GM18858 (cell line): ENCODE data around the gene VPS35L.
"Not testable (repeated sequence)": the region's sequence is repeated elsewhere in the genome, so short reads cannot be mapped to it uniquely, and the experiment has no call there.

Experiments
- ATAC-seq: cut with Tn5 transposase; IDR thresholded peaks from one replicate; pipeline ENCODE4 v1.9.1; 2021; ENCODE audit not compliant: unreplicated experiment

Gene VPS35L

DNA sequence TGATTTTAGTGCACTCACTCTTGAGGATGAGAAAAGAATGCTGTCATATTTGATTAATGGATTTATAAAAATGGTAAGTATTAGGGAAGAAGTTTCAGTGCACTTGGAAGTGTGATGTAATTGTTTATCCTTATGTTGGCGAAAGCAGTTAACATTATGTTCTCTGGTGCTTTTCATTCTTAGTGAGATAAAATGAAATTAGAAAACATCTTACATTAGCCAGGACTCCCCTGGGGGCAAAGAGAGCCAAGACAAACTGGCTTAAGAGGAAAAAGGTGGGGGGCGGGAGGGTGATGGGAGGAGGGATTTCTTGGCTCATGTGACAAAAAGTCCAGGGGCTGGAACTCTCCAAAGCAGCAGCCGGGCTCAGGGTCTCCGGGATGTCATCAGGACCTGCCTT, 89.4 kb downstream of the VPS35L start:
- no peak for ATAC-seq

DNA sequence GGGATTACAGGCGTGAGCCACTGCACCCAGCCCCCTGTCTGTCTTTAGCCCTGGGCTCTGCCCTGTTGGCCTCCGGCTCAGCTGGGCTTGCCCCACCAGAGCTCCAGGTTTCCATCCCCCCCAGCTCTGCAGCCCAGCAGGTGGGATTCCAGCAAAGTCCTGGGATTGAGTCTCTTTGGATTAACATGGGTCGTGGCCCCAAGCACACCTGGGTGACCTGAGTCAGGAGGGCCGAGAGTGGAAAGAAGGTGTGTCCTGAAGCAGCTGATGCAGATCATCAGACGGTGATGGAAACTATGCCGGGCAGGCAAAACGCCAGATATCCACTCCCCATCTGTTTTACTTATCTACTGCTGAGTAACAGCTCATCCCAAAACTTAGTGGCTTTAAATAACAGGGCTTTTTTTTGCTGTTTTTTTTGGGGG, 90.1 kb downstream of the VPS35L start:
- no peak for ATAC-seq

DNA sequence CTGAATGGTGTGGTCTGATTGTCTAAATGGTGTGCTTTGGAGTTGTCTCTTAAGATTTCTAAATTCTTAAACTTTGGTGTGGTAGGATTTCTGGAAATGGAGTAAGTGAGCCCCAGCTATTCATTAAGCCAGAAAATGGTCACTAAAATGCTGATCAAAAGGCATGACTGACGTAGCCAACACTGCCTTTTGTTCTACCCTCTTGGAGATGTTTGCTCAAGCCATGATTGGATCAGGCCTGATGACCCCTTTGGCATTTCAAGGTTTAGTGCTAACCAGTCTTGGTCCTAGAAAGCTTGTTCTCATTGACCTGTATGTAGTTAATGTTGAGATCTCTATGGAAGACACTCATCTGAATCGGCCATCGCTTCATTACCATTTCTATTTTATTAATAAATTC, 94.5 kb downstream of the VPS35L start:
- ATAC-seq: no peak

DNA sequence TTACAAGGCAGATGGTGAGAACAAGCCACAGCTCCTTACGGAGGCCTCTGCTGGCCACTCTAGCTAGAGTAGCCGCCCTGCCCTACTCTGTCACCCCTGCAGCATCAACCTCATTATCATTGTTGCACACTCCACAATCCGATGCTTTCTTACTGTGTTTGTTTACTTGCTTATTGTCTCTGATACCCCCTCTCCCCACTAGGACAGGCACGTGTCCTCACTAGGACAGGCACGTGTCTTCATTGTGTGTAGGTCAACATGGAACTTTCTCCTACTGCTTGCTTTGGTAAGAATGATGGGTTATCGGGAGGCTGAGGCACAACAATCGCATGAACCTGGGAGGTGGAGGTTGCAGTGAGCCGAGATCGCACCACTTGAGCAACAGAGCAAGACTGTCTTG, 98.6 kb downstream of the VPS35L start:
- ATAC-seq: no peak

DNA sequence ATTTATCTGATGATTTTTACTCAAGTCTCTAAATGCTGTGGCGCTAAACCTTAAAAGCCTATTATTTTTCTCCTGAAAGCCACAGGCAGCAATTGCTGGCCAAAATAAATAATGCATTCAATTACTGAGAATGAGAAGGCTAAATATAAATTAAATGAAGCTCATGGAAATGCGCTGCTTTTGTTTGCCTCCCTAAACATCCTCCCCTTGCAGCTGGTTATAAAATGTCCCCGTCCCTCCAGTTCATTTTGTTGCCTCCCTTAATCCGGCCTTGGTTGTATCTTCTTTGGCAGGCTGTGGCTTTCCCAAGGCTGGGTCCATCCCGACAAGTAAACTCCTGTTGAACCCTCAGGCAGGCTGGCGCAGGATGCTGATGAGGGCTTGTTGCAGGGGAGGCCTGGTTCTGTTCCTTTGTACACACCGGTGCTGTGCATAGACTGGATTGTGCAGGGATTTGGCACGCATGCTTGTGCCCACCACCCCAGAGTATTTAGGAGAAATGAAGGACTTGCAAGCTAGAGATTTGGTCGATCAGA, 99.8 kb downstream of the VPS35L start:
- no peak for ATAC-seq

DNA sequence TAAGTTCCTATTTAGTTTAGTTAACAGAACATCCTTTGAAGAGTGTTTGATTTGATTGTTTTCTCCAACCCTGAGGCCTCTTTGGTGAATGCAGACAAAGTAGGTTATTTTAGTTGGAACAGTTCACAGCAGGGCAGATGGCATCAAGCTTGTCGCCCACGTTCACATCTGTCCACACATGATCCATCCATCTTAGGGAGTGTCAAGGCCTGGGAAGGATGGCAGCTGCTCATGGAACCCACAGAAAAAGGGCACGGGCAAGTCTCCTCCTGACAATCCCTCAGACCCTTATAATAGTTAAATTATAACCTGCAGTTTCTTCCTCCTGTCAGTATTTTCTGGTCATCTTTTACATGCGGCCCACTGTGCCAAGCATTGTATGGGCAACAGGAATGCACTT, 102.3 kb downstream of the VPS35L start:
- no peak for ATAC-seq

DNA sequence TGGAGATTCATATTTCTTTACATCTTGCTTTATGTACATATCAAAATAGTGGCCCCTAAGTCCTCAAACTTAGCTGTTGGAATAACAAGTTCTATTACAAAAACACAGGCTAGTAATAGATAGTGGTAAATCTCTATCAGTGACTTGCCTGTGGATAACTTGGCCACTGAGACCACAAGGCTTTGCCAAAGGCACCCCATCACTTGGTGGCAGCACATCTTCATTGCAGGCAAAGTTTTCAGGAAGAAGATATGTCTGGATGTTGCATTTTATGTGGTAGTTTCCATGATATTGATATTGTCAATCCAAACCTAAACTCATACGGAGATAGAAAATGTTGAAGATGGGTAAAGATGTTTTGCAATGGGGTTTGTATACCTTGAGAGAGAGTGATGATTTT, 104.1 kb downstream of the VPS35L start:
- ATAC-seq: no peak

DNA sequence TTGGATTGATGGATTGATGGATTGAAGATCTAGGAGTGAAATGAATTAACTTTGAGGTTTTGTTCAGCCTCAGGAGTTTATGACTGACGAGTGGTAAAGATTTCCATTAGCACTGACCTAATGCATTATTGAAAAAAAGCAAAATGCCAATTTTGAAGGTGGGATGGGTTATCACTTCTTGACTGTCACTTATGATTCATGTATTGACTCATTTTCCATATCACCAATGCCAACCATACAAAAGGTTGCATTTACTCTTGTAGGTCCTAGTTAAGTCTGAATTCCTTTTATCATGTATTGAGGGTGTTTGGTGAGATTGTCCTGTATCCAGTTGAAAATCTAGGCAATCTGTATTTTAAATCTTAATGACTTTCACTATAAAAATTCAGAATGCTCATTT, 104.9 kb downstream of the VPS35L start:
- ATAC-seq: no peak

DNA sequence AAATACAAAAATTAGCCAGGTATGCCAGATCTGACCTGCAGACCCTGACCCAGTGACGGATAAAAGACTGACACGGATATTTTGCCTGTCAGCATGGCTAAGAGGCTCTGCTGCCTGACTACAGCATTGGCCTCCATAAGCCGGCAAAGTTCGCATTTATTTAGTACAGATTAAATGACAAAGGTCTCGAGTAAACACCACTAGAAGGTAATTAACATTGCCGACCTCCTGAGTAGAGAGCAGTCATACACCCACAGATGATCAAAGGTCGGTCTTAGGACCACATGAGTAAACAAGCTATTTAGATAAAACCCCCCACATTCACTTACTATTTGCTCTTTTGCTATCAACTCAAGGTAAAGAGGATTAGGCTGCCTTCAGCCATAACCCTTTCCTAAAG, 106.8 kb downstream of the VPS35L start:
- no peak for ATAC-seq

DNA sequence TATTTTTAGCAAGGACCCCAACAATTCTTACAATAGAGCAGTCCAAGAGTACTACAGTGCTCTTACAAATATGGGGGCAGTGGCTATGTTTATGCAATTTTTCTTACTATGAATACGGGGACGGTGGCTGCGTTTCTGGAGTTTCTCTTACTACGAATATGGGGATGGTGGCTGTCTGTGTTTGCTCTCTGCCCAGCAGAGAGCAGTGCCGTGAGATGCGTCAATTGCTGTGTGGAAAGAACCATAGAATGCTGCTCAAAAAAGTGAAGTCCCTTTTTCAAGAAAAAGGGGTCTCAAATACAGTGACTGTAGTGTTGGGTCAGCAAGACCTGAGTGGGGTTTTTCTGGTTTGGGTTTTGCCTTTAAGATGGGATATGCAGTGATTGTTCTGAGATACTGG, 108.7 kb downstream of the VPS35L start:
- no peak for ATAC-seq

DNA sequence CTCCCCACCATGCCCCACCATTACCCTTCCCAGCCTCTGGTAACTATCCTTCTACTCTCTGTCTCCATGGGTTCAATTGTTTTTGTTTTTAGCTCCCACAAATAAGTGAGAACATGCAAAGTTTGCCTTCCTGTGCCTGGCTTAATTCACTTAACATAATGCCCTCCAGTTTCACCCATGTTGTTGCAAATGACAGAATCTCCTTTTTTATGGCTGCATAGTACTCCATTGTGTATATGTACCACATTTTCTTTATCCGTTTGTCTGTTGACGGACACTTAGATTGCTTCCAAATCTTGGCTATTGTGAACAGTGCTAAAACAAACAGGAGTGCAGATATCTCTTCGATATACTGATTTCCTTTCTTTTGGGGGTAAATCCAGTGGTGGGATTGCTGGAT, 109.8 kb downstream of the VPS35L start:
- ATAC-seq: not testable (repeated sequence)

DNA sequence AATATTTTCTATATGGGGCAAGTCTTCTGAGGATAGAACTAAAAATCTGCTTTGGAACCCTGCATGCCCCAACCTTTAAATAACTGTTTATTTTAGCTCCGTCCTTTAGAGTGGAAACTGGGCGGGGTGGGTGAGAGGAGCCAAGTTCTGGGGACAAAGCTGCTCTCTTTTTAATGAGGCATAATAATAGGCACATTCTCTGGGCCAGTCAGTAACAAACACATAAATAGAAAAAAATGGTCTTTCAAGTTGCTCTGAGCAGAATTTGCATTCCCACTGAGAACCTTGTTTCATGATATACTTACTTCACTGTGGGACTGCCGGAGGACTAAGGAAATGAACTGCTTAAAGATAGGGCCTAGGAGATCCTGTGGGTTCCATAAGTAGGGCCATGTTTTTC, 111.0 kb downstream of the VPS35L start:
- no peak for ATAC-seq

DNA sequence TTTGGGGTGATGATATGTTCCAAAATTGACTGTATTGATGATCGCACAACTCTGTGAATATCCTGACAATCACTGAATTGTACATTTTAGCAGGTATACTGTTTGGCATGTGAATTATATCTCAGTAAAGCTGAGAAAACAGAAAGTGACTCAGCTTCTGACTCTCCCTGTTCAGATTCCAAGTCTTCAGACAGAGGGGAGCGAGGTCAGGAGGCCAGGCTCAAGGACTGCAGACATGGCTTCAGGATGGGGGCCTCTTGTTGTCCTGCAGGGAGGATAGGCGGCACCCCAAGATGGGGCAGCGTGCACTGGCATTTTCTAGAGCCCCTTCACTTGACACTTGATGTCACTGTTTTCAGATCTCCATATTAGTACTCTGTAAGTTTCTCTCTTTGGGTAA, 116.9 kb downstream of the VPS35L start:
- no peak for ATAC-seq

DNA sequence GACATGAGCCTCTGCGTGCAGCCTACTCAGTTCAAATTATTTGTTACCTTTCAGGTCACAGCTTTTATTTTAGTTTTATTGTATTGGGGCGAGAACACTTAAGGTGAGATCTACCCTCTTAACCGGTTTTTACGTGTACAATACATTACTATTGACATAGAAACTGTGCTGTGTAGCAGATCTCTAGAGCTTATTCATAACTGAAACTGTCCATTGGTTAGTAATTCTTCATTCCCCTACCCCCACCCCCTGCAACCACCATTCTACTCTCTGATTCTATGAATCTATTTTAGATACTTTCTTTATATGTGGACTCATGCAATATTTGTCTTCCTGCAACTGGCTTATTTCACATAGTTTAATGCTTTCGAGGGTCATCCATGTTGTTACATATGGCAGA, 119.0 kb downstream of the VPS35L start:
- no peak for ATAC-seq

DNA sequence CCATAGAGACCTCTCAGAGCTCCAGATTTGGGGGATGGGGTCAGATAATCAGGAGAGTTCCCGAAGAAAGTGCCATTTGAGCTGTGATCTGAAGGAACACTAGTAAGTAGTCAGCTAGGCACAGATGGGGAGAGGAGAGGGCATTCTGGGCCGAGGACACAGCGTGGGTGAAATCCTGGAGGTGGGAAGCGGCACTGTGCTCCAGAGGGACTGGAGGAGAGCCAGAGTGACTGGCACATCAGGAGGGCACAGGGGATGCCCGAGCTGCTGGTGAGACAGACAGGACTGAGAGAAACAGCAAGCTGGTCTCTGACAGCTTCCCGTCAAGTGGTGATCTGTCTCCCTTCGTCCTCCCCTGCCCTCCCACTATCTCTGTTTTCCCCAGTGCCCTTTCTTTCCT, 121.9 kb downstream of the VPS35L start:
- ATAC-seq: no peak

DNA sequence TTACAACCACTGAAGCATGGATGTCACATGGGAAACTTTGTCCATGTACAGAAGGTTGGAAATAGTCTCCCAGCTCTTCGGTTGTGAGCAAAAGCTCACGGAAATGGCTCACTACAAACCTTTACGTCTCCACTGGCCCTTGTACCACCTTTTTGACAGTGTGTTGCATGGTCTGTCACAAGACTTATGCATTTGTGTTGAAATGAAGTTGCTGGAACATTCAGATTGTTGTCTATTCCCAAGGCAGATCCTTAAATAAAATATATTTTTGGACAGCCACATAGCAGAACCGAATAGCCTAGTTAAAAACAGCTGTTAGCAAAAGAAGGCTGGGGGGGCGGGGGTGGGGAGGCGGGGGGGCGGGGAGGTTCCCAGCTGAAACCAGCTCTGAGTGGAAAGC, 123.3 kb downstream of the VPS35L start:
- ATAC-seq: no peak

DNA sequence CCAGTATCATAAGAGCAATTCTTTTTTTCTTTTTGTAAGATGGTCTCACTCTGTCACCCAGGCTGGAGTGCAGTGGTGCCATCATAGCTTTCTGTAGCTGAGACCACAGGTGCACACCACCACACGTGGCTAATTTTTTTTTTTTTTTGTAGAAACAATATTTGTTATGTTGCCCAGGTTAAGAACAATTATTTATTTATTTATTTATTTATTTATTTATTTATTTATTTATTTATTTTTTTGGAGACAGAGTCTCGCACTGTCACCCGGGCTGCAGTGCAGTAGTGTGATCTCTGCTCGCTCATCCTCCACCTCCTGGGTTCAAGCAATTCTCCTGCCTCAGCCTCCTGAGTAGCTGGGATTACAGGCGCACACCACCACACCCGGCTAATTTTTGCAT, 123.8 kb downstream of the VPS35L start:
- not testable (repeated sequence) for ATAC-seq

DNA sequence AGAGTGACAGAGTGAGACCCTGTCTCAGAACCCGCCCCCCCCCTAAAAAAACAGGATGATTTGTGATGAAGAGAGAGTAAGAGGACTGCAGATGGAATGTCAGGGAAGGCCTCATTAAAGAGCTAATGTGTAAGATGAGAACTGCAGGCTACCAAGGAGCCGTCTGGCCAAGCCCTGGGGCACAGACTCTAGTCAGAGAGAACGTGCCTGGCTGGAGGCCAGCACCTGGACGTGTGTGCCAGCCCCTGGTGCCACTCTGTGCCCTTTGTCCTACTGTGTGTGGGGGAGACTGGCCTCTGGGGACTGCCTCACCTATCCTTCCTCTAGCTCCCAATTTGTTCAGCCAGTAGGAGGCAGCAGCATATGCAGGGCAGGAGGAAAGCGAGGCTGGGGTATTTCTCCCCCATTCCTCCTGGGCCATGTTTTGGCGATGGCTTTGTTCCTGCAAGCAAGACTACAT, 125.4 kb downstream of the VPS35L start:
- no peak for ATAC-seq

DNA sequence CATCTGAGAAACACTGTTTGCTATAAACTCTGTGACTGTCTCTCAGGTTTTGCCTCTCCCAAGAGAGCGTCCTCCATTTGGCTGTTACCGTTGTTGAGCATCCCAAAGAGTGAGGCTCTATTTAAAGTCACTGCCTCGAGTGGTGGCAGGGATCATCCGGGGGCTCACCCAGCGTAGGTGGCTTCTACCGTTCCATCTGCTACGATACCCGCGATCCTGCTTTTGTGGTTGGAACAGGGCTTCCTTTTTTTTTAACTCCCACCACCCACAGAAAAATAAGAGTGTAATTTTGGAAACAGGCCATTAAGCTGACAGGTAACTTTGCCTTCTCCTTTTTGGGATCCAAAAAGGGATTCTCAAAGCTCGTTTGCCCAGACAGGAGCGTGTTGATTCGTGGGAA, 126.1 kb downstream of the VPS35L start:
- no peak for ATAC-seq

DNA sequence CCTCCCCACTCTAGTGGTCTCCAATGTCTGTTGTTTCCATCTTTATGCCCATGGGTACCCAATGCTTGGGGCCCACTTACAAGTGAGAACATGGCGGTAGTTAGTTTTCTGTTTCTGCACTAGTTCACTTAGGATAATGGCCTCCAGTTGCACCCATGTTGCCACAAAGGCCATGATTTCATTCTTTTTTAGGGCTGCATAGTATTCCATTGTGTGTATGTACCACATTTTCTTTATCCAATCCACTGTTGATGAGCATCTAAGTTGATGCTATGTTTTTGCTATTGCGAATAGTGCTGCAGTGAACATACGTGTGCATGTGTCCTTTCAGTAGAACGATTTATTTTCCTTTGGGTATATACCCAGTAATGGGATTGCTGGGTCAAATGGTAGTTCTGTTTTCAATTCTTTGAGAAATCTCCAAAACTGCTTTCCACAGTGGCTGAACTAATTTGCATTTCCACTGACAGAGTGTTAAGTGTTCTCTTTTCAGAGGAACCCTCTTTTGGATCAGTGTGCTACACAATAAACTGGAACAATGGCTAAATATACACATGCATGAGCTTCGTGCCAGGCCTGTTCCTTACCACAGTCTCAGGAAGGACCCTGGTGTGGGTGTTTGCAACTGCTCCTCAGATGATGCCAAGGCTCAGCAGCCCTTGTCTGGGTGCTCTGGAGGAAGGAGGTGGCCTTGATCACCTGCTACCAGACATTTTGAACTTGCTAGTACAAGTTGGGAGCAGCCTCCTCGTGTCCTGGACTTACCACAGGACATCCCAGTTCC, 128.1 kb downstream of the VPS35L start:
- no peak for ATAC-seq

DNA sequence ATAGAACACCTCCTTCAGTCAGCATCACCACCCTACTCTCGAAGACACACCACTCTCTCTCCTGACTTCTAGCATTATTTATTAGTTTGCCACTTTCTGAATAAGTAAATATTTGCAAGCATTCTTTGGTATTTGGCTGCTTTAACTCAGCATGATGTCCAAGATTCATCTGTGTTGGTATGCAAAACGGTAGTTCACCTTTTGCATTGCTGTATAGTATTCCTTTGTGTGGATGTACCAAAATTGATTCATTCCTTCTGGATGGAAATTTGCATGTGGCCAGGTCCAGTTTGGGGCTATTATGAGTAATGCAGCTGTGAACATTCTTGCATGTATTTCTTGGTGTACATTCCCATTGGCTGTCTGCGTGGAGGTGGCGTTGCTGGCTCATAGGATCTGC, 129.7 kb downstream of the VPS35L start:
- no peak for ATAC-seq

DNA sequence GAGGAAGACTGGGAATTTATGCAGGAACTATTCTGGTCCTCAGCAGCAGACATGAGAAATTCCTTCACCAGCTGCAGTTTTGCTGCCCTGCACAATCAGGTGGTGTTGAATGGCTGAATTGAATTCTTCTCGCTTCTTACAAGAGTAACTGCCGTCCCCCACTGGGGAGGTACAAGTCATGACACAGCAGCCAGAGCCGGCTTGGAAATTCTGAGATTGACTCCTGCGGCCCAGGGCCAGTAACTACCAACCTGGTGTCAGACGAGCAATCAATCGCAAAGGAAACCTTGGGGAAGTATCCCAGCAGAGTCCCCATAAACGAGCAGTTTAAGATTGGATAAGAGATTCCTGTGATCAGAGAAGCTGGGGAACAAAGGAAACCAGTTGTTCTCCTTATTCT, 131.8 kb downstream of the VPS35L start:
- no peak for ATAC-seq
